K562 (cell line): ENCODE results near the gene CTDSPL. TPM values are rescaled to one million over a fixed set of nuclear protein-coding genes. Genes with fewer than 3 reads are reported as not detected.

Experiments
- ARNT ChIP-seq, 2 experiments: fragments of 450-650 bp; IDR thresholded peaks; 2 replicates each; pipeline ENCODE4 v1.6.1; 2016; ENCODE audit warnings: mild to moderate bottlenecking in 1 of 2
- COPS2 ChIP-seq: fragments of 450-650 bp; conservative IDR thresholded peaks from 2 replicates; pipeline ENCODE4 v1.6.1; 2016; ENCODE audit warnings: mild to moderate bottlenecking, moderate library complexity
- FOSL1 ChIP-seq: fragments of 200-800 bp; sonication (Bioruptor generic); conservative IDR thresholded peaks from 2 replicates; pipeline ENCODE4 v1.6.1; 2016; ENCODE audit warnings: missing genetic modification characterization, missing compliant biosample characterization
- MAFK ChIP-seq: IDR thresholded peaks from 2 replicates; pipeline ENCODE4 v1.6.1; 2011; ENCODE audit warnings: low read length, improper control_type of control experiment
- MXI1 ChIP-seq: IDR thresholded peaks from 2 replicates; pipeline ENCODE4 v1.6.1; 2011; ENCODE audit warnings: low read depth, mild to moderate bottlenecking, improper control_type of control experiment, low read length
- NRF1 ChIP-seq, 2 experiments: fragments of 450-650 bp; IDR thresholded peaks in 1 of 2; conservative IDR thresholded peaks in 1 of 2; 2 replicates each; pipeline ENCODE4 v1.6.1; 2014; ENCODE audit warnings: mild to moderate bottlenecking in 2 of 2
- SIRT6 ChIP-seq: IDR thresholded peaks from one replicate; pipeline ENCODE4 v1.6.1; 2012; ENCODE audit warnings: low read depth, mild to moderate bottlenecking, control low read depth, inconsistent platforms, low read length, moderate library complexity
- SMARCA4 ChIP-seq: fragments of 450-650 bp; IDR thresholded peaks from 2 replicates; pipeline ENCODE4 v1.6.1; 2016
- SMARCE1 ChIP-seq: fragments of 450-650 bp; IDR thresholded peaks from 2 replicates; pipeline ENCODE4 v1.7.1; 2016; ENCODE audit warnings: mild to moderate bottlenecking
- SOX6 ChIP-seq: fragments of 450-650 bp; IDR thresholded peaks from 2 replicates; pipeline ENCODE4 v1.6.1; 2014; ENCODE audit warnings: mild to moderate bottlenecking
- WHSC1 ChIP-seq: IDR thresholded peaks from one replicate; pipeline ENCODE4 v1.6.1; 2012; ENCODE audit warnings: low read length, control low read depth, inconsistent platforms
- polyA plus RNA-seq, 8 experiments: library from polyadenylated mRNA; depleted of rRNA in 4 of 8; stranded (reverse) in 5 of 8; unstranded in 3 of 8; fragments of >200 nt; fragmentation: Nextera tagmentation in 2 of 8; fragmentation: Illumina TruSeq in 1 of 8; extraction: Ambion mirVana in 2 of 8; extraction: Trizol in 1 of 8; gene quantifications; 2 replicates each; pipeline versions ENCODE4 v1.2.1 to v1.2.3, GENCODE V29; 2011 to 2014; ENCODE audit warnings: inconsistent platforms in 1 of 8, missing spikeins in 1 of 8
- total RNA-seq, 7 experiments: library from RNA; depleted of rRNA in 6 of 7; stranded (reverse); fragments of >200 nt in 6 of 7; fragmentation: Illumina TruSeq in 2 of 7; extraction: Trizol in 2 of 7; gene quantifications; 2 replicates each; pipeline versions ENCODE4 v1.2.1 to v1.2.3, GENCODE V29; 2011 to 2021; ENCODE audit warnings: low replicate concordance in 1 of 7
- TF ChIP-seq, protein P1 (sequence below), 2 experiments: fragments of 450-650 bp in 1 of 2; IDR thresholded peaks; 2 replicates each; pipeline ENCODE4 v1.6.1; 2011 to 2017; ENCODE audit warnings: low read depth in 2 of 2, antibody characterized with exemption in 1 of 2, borderline replicate concordance in 1 of 2, low read length in 1 of 2, mild to moderate bottlenecking in 1 of 2, mixed read lengths in 1 of 2; ENCODE audit not compliant: control insufficient read depth in 1 of 2
- TF ChIP-seq, protein P2 (sequence below): sonication (generic); formaldehyde crosslinking; IDR thresholded peaks from 2 replicates; pipeline ENCODE4 v1.9.0; 2022; ENCODE audit warnings: mild to moderate bottlenecking, missing genetic modification reagents
- TF ChIP-seq, protein P3 (sequence below): fragments of 250-450 bp; sonication (Bioruptor Pico); IDR thresholded peaks from 2 replicates; pipeline ENCODE4 v1.5.1; 2021; ENCODE audit warnings: mild to moderate bottlenecking
- TF ChIP-seq, protein P4 (sequence below): fragments of 450-650 bp; formaldehyde crosslinking; IDR thresholded peaks from 2 replicates; pipeline ENCODE4 v1.4.0; 2020; ENCODE audit warnings: mild to moderate bottlenecking, mixed read lengths
- TF ChIP-seq, protein P5 (sequence below), 3 experiments: IDR thresholded peaks in 2 of 3; conservative IDR thresholded peaks in 1 of 3; 2 replicates each; pipeline ENCODE4 v1.5.1; 2011 to 2012; ENCODE audit warnings: low read length in 3 of 3, mild to moderate bottlenecking in 3 of 3, control low read depth in 2 of 3, improper control_type of control experiment in 1 of 3, inconsistent platforms in 1 of 3, low read depth in 1 of 3, mixed read lengths in 1 of 3, moderate library complexity in 1 of 3; ENCODE audit not compliant: insufficient read depth in 2 of 3
- TF ChIP-seq, protein P6 (sequence below), 2 experiments: fragments of 450-650 bp in 1 of 2; sonication (generic) in 1 of 2; formaldehyde crosslinking; conservative IDR thresholded peaks; 2 replicates each; pipeline versions ENCODE4 v1.4.0 to v1.8.1; 2020 to 2022; ENCODE audit warnings: mild to moderate bottlenecking in 1 of 2, missing genetic modification reagents in 1 of 2

CTDSPL gene
- total and polyA plus RNA-seq, 9 of the 15 experiments (the other 6 are each of a cell fraction or from before 2014, with no cell fraction given): 5.1 to 19.3 (median 11.3) TPM

DNA sequence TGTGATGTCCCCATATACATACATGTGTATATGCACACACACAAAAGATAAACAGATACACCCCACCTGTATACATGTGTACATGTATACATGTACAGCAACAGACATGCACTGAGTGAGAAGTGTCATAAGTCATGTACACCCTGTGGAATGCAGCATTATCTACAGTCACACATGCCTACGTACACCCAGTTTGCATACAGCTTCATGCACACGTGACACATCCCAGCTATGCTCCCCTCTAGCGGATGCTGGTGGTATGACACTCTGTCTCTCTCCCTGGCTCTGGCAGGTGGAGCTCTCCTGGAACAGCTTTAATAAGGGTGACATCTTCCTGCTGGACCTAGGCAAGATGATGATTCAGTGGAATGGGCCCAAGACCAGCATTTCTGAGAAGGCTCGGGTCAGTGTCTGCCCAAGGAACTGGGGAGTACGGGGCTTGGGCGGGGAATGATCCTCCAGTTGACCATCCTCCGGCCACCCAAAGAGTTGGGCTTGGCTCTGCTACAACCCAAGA, 135.2 kb downstream of the CTDSPL start (continued):
- TF ChIP-seq, protein P1, sequence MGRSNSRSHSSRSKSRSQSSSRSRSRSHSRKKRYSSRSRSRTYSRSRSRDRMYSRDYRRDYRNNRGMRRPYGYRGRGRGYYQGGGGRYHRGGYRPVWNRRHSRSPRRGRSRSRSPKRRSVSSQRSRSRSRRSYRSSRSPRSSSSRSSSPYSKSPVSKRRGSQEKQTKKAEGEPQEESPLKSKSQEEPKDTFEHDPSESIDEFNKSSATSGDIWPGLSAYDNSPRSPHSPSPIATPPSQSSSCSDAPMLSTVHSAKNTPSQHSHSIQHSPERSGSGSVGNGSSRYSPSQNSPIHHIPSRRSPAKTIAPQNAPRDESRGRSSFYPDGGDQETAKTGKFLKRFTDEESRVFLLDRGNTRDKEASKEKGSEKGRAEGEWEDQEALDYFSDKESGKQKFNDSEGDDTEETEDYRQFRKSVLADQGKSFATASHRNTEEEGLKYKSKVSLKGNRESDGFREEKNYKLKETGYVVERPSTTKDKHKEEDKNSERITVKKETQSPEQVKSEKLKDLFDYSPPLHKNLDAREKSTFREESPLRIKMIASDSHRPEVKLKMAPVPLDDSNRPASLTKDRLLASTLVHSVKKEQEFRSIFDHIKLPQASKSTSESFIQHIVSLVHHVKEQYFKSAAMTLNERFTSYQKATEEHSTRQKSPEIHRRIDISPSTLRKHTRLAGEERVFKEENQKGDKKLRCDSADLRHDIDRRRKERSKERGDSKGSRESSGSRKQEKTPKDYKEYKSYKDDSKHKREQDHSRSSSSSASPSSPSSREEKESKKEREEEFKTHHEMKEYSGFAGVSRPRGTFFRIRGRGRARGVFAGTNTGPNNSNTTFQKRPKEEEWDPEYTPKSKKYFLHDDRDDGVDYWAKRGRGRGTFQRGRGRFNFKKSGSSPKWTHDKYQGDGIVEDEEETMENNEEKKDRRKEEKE (IDR thresholded peaks at IDR 0.05; ENCODE audit: borderline replicate concordance in 1 of 2, control insufficient read depth in 1 of 2, low read depth in 2 of 2, low read length in 1 of 2): no peak
- no peak for TF ChIP-seq WHSC1
- TF ChIP-seq SMARCE1: peak; percentile 71
- no peak for TF ChIP-seq SIRT6
- peak; percentile 41 to 58 for TF ChIP-seq NRF1 (conservative IDR thresholded peaks at IDR 0.05 in 1 of 2, IDR thresholded peaks at IDR 0.05 in 1 of 2)
- TF ChIP-seq, protein P2, sequence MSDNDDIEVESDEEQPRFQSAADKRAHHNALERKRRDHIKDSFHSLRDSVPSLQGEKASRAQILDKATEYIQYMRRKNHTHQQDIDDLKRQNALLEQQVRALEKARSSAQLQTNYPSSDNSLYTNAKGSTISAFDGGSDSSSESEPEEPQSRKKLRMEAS (CRISPR knock-in tag): peak; percentile 93
- 0 out of 2 replicates have a peak, but pooled peaks have one; percentile 40 for TF ChIP-seq FOSL1
- peak; percentile 61; the same call in 1 of the 2 replicates for TF ChIP-seq SOX6
- TF ChIP-seq MAFK: no peak; the same call in 1 of the 2 replicates
- TF ChIP-seq, protein P3, sequence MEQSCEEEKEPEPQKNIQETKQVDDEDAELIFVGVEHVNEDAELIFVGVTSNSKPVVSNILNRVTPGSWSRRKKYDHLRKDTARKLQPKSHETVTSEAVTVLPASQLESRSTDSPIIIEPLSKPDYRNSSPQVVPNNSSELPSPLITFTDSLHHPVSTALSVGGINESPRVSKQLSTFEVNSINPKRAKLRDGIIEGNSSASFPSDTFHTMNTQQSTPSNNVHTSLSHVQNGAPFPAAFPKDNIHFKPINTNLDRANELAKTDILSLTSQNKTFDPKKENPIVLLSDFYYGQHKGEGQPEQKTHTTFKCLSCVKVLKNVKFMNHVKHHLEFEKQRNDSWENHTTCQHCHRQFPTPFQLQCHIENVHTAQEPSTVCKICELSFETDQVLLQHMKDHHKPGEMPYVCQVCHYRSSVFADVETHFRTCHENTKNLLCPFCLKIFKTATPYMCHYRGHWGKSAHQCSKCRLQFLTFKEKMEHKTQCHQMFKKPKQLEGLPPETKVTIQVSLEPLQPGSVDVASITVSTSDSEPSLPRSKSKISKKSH: no peak
- peak; percentile 65 for TF ChIP-seq SMARCA4
- TF ChIP-seq, protein P4, sequence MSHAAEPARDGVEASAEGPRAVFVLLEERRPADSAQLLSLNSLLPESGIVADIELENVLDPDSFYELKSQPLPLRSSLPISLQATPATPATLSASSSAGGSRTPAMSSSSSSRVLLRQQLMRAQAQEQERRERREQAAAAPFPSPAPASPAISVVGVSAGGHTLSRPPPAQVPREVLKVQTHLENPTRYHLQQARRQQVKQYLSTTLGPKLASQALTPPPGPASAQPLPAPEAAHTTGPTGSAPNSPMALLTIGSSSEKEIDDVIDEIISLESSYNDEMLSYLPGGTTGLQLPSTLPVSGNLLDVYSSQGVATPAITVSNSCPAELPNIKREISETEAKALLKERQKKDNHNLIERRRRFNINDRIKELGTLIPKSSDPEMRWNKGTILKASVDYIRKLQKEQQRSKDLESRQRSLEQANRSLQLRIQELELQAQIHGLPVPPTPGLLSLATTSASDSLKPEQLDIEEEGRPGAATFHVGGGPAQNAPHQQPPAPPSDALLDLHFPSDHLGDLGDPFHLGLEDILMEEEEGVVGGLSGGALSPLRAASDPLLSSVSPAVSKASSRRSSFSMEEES (CRISPR knock-in tag): peak; percentile 96
- TF ChIP-seq, protein P5, sequence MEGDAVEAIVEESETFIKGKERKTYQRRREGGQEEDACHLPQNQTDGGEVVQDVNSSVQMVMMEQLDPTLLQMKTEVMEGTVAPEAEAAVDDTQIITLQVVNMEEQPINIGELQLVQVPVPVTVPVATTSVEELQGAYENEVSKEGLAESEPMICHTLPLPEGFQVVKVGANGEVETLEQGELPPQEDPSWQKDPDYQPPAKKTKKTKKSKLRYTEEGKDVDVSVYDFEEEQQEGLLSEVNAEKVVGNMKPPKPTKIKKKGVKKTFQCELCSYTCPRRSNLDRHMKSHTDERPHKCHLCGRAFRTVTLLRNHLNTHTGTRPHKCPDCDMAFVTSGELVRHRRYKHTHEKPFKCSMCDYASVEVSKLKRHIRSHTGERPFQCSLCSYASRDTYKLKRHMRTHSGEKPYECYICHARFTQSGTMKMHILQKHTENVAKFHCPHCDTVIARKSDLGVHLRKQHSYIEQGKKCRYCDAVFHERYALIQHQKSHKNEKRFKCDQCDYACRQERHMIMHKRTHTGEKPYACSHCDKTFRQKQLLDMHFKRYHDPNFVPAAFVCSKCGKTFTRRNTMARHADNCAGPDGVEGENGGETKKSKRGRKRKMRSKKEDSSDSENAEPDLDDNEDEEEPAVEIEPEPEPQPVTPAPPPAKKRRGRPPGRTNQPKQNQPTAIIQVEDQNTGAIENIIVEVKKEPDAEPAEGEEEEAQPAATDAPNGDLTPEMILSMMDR (IDR thresholded peaks at IDR 0.05 in 2 of 3, conservative IDR thresholded peaks at IDR 0.05 in 1 of 3; ENCODE audit: insufficient read depth in 2 of 3, low read depth in 1 of 3, low read length in 3 of 3): peak; percentile 95 to 99 (median 98)
- TF ChIP-seq ARNT (IDR thresholded peaks at IDR 0.05): peak; percentile 49 to 92
- TF ChIP-seq, protein P6, sequence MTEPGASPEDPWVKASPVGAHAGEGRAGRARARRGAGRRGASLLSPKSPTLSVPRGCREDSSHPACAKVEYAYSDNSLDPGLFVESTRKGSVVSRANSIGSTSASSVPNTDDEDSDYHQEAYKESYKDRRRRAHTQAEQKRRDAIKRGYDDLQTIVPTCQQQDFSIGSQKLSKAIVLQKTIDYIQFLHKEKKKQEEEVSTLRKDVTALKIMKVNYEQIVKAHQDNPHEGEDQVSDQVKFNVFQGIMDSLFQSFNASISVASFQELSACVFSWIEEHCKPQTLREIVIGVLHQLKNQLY (CRISPR knock-in tag; conservative IDR thresholded peaks at IDR 0.05): 0 out of 4 replicates have a peak, but pooled peaks of 1 of the 2 experiments have one; percentile 56
- no peak for TF ChIP-seq COPS2
- TF ChIP-seq MXI1: peak; percentile 97
